GM12801 (cell line): ENCODE data around the gene HSH2D.

Experiments
- CTCF ChIP-seq: IDR thresholded peaks from one replicate; pipeline ENCODE4 v1.5.1; 2011; ENCODE audit warnings: control low read depth; ENCODE audit not compliant: insufficient read length; ENCODE audit errors: extremely low read depth

The HSH2D gene

GRCh38 chr19:16115301-16116039 is 28.0 kb upstream of the HSH2D start:
- no peak for TF ChIP-seq CTCF

DNA sequence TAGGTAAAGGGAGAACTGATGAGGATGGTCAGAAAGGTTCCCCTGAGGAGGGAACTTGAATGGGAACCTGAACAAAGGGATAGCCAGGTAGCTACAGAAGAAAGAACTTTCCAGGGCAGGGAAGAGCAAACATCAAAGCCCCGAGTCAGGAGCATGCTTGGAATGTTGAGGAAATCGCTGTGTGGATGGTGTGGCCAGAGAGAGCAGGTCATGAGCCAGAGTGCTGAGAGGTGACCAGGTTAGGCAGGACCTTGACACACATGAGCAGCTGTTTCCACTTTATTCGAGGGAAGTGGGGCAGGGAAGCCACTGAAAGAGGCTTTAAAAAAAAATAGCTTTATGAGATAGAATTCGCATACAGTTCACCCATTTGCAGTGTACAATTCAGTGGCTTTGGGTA is 27.4 kb upstream of the HSH2D start:
- TF ChIP-seq CTCF, result no peak

DNA sequence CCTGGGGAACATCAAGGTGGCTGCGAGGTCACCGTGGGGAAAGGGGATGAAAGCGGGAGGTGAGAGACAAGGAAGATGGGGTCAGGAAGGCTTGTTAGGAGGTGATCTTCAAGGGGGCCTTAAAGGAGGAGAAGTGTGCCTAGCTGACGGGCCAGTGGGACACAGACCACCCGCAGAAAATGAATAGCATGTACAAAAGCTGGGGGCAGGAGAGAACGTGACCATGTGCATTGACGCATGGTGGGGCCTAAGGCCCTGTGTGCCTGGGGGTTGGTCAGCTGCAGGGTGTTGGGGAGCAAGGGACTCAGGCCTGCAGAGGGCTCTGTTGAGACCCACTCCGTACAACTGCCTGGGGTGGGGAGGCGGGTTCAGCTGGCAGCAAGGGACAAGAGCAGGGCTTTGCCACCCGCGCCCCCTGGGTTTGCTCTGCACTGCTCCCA is 25.9 kb upstream of the HSH2D start:
- no peak for TF ChIP-seq CTCF

GRCh38 chr19:16118489-16119033 is 24.9 kb upstream of the HSH2D start:
- no peak for TF ChIP-seq CTCF

- no peak for TF ChIP-seq CTCF
Observed at GRCh38 chr19:16121141-16121540, 22.3 kb upstream of the HSH2D start.

DNA sequence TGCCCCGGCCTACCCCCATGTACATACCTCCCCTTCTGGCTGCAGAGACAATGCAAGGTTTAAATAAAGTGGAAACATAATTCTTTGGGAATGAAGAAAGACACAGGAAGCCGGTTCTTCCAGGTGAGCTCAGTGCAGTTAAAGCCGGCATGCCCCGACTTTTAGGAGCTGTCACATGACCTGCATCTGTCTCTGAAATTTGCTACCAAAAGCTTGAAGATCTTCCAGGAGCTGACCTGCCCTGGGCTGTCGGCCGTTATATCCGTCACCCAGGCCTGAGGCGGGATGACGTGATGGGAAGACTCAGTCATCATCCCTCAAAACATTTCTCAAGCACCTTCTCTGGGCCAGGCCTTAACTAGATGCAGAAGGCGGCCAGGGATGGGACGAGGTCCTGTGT is 21.5 kb upstream of the HSH2D start:
- TF ChIP-seq CTCF, result no peak

GRCh38 chr19:16124953-16125352 is 18.5 kb upstream of the HSH2D start:
- TF ChIP-seq CTCF, result no peak
